ENCODE results near the gene RAB33B. TPM values are rescaled to one million over a fixed set of nuclear protein-coding genes. Genes with fewer than 3 reads are reported as not detected.
"Not testable (repeated sequence)": the region's sequence is repeated elsewhere in the genome, so short reads cannot be mapped to it uniquely, and the experiment has no call there.

RAB33B gene
- total and polyA plus RNA-seq, 4 donors: 3.8 to 24.8 (median 7.0) TPM

DNA sequence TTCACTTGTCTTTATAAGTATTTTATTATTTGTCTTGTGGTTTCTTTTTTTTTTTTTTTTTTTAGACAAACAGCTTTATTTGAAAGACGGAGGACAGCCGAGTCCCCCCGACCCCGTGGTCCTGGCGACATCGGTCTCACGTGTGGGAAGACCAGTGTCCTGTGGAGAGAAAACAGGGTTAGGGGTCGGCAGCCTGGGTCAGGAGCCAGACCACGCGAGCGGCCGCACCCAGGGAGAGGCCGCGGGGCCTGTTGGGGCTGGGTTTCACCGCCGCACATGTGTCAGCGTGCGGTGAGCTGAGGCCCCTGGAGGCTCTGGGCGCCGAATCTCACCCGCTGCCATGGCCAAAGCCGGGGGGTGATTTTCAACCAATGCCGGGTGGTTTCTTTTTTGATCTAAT lies 17.8 kb upstream of the RAB33B start:
- ATAC-seq (ENCODE audit: insufficient read depth, low FRiP score): no peak
- Histone ChIP-seq H3K27ac (ENCODE audit: low read depth in 1 of 2, low read length in 1 of 2) (no peak overlapping the region), H3K9me3 (ENCODE audit: control insufficient read depth in 4 of 4, insufficient read depth in 3 of 4, low read length in 3 of 4) (peaks cover 3 to 24% (median 8%) of the 10 kb centered on the region in 4 donors), H3K4me1 (ENCODE audit: control insufficient read depth in 5 of 5, insufficient read depth in 5 of 5, low read length in 5 of 5) (no peaks in the 10 kb centered on the region), H3K9ac (ENCODE audit: insufficient read depth in 1 of 2, low read length in 2 of 2) (no peak overlapping the region), H3K27me3 (ENCODE audit: control insufficient read depth in 3 of 3, insufficient read depth in 3 of 3, low read length in 2 of 3) (no peaks in the 10 kb centered on the region), H3K36me3 (ENCODE audit: control insufficient read depth in 4 of 4, insufficient read depth in 4 of 4, low read length in 4 of 4) (peaks cover 0 to 10% (median 5%) of the 10 kb centered on the region in 4 donors), H3K4me3 (no peak overlapping the region)
- WGBS, 2 donors: 94 to 97% methylated on average over 23 of the region's 23 CpGs
- no peak for DNase-seq
- TF ChIP-seq, protein P1, sequence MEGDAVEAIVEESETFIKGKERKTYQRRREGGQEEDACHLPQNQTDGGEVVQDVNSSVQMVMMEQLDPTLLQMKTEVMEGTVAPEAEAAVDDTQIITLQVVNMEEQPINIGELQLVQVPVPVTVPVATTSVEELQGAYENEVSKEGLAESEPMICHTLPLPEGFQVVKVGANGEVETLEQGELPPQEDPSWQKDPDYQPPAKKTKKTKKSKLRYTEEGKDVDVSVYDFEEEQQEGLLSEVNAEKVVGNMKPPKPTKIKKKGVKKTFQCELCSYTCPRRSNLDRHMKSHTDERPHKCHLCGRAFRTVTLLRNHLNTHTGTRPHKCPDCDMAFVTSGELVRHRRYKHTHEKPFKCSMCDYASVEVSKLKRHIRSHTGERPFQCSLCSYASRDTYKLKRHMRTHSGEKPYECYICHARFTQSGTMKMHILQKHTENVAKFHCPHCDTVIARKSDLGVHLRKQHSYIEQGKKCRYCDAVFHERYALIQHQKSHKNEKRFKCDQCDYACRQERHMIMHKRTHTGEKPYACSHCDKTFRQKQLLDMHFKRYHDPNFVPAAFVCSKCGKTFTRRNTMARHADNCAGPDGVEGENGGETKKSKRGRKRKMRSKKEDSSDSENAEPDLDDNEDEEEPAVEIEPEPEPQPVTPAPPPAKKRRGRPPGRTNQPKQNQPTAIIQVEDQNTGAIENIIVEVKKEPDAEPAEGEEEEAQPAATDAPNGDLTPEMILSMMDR (IDR thresholded peaks at IDR 0.05; ENCODE audit: control extremely low read depth, extremely low read depth): no peak

DNA sequence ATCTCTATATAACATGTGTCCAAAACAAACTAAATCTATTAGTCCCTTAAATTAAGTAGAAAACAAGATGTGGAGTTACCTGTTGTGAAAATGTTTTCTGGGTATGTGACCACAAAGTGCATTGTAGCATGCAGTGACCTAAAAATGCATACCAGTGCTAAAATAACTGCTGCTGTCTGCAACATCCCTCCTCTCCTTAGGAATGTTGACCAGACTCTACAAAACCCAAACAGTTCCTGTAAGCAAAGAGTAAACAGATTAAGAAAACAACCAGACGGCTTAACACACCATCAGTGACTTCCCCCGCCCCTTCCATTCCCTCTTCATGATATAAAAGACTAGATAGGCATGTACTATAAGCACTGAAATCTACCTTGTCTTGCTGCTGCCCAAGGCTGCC lies 15.8 kb upstream of the RAB33B start:
- no peak overlapping the region for H3K4me3 ChIP-seq
- no peaks in the 10 kb centered on the region for H3K27me3 ChIP-seq (ENCODE audit: control insufficient read depth in 3 of 3, insufficient read depth in 3 of 3, low read length in 2 of 3)
- TF ChIP-seq, protein P1 (IDR thresholded peaks at IDR 0.05; ENCODE audit: control extremely low read depth, extremely low read depth): no peak
- no peak overlapping the region for H3K27ac ChIP-seq (ENCODE audit: low read depth in 1 of 2, low read length in 1 of 2)
- H3K9ac ChIP-seq (ENCODE audit: insufficient read depth in 1 of 2, low read length in 2 of 2): no peak overlapping the region
- H3K4me1 ChIP-seq (ENCODE audit: control insufficient read depth in 5 of 5, insufficient read depth in 5 of 5, low read length in 5 of 5): no peaks in the 10 kb centered on the region
- peaks cover 3 to 26% (median 8%) of the 10 kb centered on the region in 4 donors for H3K9me3 ChIP-seq (ENCODE audit: control insufficient read depth in 4 of 4, insufficient read depth in 3 of 4, low read length in 3 of 4)
- no peak for ATAC-seq (ENCODE audit: insufficient read depth, low FRiP score)
- H3K36me3 ChIP-seq (ENCODE audit: control insufficient read depth in 4 of 4, insufficient read depth in 4 of 4, low read length in 4 of 4): peaks cover 0 to 10% (median 5%) of the 10 kb centered on the region in 4 donors
- whole genome bisulfite sequencing, 2 donors: 85 to 92% methylated on average over 2 of the region's 2 CpGs
- DNase-seq: no peak

DNA sequence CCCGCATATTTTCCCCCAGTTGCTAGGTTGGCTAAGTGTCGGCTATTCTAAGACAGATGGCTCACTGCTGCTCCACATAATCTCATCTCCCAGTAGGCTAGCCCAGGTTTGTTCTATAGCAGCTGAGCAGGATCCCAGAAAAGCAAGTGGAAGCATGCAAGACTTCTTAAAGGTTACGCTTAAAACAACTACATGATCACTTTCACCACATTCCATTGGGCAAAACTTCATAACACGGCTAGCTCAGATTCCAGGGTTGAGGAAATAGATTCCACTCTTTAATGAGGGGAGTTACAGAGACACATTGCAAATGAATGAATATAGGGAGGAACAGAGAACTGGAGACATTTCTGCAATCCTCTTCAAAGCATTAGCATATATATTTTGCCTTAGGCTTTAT lies 12.9 kb upstream of the RAB33B start:
- H3K4me1 ChIP-seq (ENCODE audit: control insufficient read depth in 5 of 5, insufficient read depth in 5 of 5, low read length in 5 of 5): no peaks in the 10 kb centered on the region
- H3K27me3 ChIP-seq (ENCODE audit: control insufficient read depth in 3 of 3, insufficient read depth in 3 of 3, low read length in 2 of 3): no peaks in the 10 kb centered on the region
- ATAC-seq (ENCODE audit: insufficient read depth, low FRiP score): no peak
- TF ChIP-seq, protein P1 (IDR thresholded peaks at IDR 0.05; ENCODE audit: control extremely low read depth, extremely low read depth): no peak
- H3K4me3 ChIP-seq: no peak overlapping the region
- no peak overlapping the region for H3K9ac ChIP-seq (ENCODE audit: insufficient read depth in 1 of 2, low read length in 2 of 2)
- no peak overlapping the region for H3K27ac ChIP-seq (ENCODE audit: low read depth in 1 of 2, low read length in 1 of 2)
- H3K36me3 ChIP-seq (ENCODE audit: control insufficient read depth in 4 of 4, insufficient read depth in 4 of 4, low read length in 4 of 4): peaks cover 0 to 10% (median 5%) of the 10 kb centered on the region in 4 donors
- DNase-seq: no peak
- 92 to 96% methylated on average over 4 of the region's 4 CpGs for WGBS, 2 donors
- H3K9me3 ChIP-seq (ENCODE audit: control insufficient read depth in 4 of 4, insufficient read depth in 3 of 4, low read length in 3 of 4): peaks cover 3 to 32% (median 7%) of the 10 kb centered on the region in 4 donors

DNA sequence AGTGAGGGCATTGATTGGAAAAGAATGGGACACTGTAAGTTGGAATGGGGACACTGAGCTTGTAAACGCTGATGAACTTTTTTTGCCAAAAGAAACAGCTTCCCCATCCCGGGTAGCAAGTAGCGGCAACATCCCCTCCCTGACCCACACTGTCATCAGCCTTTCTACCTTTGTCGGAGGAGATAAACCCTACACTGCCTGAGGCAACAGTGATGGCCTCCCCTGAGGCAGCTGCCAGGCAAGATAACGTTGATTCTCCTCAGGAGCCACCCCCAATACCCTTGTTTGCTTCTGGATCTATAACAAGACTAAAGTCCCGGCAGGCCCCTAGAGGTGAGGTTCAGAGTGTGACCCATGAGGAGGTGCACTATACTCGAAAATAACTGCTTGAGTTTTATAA lies 10.3 kb upstream of the RAB33B start:
- Histone ChIP-seq H3K9me3 (ENCODE audit: control insufficient read depth in 4 of 4, insufficient read depth in 3 of 4, low read length in 3 of 4) (peaks cover 0 to 20% (median 3%) of the 10 kb centered on the region in 4 donors), H3K9ac (ENCODE audit: insufficient read depth in 1 of 2, low read length in 2 of 2) (no peak overlapping the region), H3K4me1 (ENCODE audit: control insufficient read depth in 5 of 5, insufficient read depth in 5 of 5, low read length in 5 of 5) (no peaks in the 10 kb centered on the region), H3K4me3 (no peak overlapping the region), H3K27me3 (ENCODE audit: control insufficient read depth in 3 of 3, insufficient read depth in 3 of 3, low read length in 2 of 3) (no peaks in the 10 kb centered on the region), H3K36me3 (ENCODE audit: control insufficient read depth in 4 of 4, insufficient read depth in 4 of 4, low read length in 4 of 4) (peaks cover 0 to 1% (median 0%) of the 10 kb centered on the region in 4 donors), H3K27ac (ENCODE audit: low read depth in 1 of 2, low read length in 1 of 2) (no peak overlapping the region)
- WGBS, 2 donors: 91 to 94% methylated on average over 7 of the region's 7 CpGs
- ATAC-seq (ENCODE audit: insufficient read depth, low FRiP score) (no peak), DNase-seq (no peak)
- TF ChIP-seq, protein P1 (IDR thresholded peaks at IDR 0.05; ENCODE audit: control extremely low read depth, extremely low read depth): no peak

DNA sequence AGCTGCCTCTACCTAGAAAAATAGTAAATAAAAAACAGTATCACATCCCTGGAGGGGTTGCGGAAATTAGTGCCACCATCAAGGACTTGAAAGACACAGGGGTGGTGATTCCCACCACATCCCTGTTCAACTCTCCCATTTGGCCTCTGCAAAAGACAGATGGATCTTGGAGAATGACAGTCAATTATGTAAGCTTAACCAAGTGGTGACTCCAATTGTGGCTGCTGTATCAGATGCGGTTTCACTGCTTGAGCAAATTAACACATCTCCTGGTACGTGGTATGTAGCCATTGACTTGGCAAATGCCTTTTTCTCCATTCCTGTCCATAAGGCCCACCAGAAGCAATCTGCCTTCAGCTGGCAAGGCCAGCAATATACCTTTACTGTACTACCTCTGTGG lies 9.0 kb upstream of the RAB33B start:
- peaks cover 0 to 17% (median 3%) of the 10 kb centered on the region in 4 donors for H3K9me3 ChIP-seq (ENCODE audit: control insufficient read depth in 4 of 4, insufficient read depth in 3 of 4, low read length in 3 of 4)
- not testable (repeated sequence) for H3K27ac ChIP-seq (ENCODE audit: low read depth in 1 of 2, low read length in 1 of 2); H3K36me3 ChIP-seq (ENCODE audit: control insufficient read depth in 4 of 4, insufficient read depth in 4 of 4, low read length in 4 of 4); H3K27me3 ChIP-seq (ENCODE audit: control insufficient read depth in 3 of 3, insufficient read depth in 3 of 3, low read length in 2 of 3); ATAC-seq (ENCODE audit: insufficient read depth, low FRiP score); H3K4me1 ChIP-seq (ENCODE audit: control insufficient read depth in 5 of 5, insufficient read depth in 5 of 5, low read length in 5 of 5); DNase-seq; H3K9ac ChIP-seq (ENCODE audit: insufficient read depth in 1 of 2, low read length in 2 of 2); H3K4me3 ChIP-seq
- WGBS, 2 donors: 63% methylated on average over 3 of the region's 3 CpGs
